H4 (cell line): ENCODE data around the gene DLX1. TPM values are rescaled to one million over a fixed set of nuclear protein-coding genes. Genes with fewer than 3 reads are reported as not detected.
"Not testable (repeated sequence)": the region's sequence is repeated elsewhere in the genome, so short reads cannot be mapped to it uniquely, and the experiment has no call there.

Experiments
- DNase-seq: peaks from one replicate; pipeline ENCODE4 v3.0.0-alpha.2; 2015; ENCODE audit warnings: low spot score
- total RNA-seq: library from RNA; depleted of rRNA; stranded (reverse); fragments of >200 nt; shearing (Covaris generic); gene quantifications from 2 replicates; pipeline ENCODE4 v1.2.3, GENCODE V29; 2014

Gene DLX1
- total RNA-seq, 1 experiment from 2014 or later, result 8.4 TPM

- DNase-seq, result no peak
These were observed 21.9 kb upstream of the DLX1 start for GRCh38 chr2:172063446-172063845.

- no peak for DNase-seq
These were observed 20.2 kb upstream of the DLX1 start for GRCh38 chr2:172065111-172065510.

- no peak for DNase-seq
These were observed 18.9 kb upstream of the DLX1 start for GRCh38 chr2:172066394-172066886.

GRCh38 chr2:172067905-172068304 lies 17.4 kb upstream of the DLX1 start:
- not testable (repeated sequence) for DNase-seq

- no peak for DNase-seq
These were observed 14.4 kb upstream of the DLX1 start for GRCh38 chr2:172070936-172071335.

DNA sequence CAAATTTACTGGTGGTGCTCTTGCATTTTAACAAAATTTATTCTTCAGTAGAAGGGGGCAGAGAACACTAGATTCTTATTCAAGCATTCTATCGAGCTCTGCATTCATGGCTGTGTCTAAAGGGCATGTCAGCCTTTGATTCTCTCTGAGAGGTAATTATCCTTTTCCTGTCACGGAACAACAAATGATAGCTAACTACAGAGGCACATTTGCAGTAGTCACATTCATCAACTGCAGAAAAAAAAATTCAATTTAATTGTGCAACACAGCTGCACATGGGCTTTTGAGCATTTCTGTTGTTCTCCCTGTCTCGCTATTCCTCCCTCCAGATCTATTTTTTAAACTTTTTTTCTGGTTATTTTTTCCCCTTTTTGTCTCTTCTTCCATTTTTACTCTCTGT lies 13.0 kb upstream of the DLX1 start:
- DNase-seq, result no peak

- no peak for DNase-seq
These were observed 12.6 kb upstream of the DLX1 start for GRCh38 chr2:172072706-172073105.

GRCh38 chr2:172073518-172073917 lies 11.8 kb upstream of the DLX1 start:
- DNase-seq, result no peak

- no peak for DNase-seq
These were observed 11.1 kb upstream of the DLX1 start for GRCh38 chr2:172074254-172074653.

- no peak for DNase-seq
These were observed 5.9 kb upstream of the DLX1 start for GRCh38 chr2:172079416-172079815.

GRCh38 chr2:172079838-172080640 lies 5.3 kb upstream of the DLX1 start:
- DNase-seq, result no peak

- DNase-seq, result no peak
These were observed 4.6 kb upstream of the DLX1 start for GRCh38 chr2:172080641-172081220.

DNA sequence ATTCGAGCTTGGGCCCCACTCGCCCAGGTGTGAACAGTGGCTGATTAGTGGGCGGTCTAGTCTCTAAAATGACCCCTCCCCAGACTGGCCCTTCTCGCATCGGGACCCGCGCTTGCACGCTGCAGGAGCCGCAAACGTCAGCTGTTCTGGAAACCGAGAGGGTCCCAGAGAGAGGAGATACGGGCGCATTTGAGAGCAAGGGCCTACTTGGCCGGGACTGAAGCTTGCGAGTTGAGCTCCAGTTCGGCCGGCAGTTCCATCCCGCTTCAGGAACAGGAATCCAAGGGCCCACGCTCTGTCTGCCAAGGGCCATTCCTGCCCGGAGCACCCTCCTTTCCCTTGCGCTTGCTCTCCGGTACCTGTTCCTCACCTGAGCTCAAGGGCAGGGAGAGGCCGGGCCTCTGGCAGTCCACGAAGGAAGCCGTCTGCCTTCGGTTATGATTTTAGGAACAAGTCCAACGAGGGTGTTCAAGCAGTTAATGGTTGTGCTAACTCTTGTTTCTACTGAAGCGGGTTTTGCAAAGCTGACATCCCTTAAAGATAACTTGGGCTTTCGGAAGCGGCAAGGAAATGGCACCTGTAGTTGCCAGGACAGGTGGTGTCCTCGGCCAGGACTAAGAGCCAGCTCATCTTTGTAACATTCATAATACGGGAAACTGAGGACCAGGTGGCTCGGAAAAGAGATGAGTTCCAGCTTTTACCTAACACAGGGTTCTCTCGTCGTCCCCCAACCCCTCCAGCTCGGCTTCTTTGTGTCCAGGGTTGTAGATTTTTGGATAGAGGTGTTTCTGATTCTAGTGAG lies 3.9 kb upstream of the DLX1 start:
- no peak for DNase-seq

DNA sequence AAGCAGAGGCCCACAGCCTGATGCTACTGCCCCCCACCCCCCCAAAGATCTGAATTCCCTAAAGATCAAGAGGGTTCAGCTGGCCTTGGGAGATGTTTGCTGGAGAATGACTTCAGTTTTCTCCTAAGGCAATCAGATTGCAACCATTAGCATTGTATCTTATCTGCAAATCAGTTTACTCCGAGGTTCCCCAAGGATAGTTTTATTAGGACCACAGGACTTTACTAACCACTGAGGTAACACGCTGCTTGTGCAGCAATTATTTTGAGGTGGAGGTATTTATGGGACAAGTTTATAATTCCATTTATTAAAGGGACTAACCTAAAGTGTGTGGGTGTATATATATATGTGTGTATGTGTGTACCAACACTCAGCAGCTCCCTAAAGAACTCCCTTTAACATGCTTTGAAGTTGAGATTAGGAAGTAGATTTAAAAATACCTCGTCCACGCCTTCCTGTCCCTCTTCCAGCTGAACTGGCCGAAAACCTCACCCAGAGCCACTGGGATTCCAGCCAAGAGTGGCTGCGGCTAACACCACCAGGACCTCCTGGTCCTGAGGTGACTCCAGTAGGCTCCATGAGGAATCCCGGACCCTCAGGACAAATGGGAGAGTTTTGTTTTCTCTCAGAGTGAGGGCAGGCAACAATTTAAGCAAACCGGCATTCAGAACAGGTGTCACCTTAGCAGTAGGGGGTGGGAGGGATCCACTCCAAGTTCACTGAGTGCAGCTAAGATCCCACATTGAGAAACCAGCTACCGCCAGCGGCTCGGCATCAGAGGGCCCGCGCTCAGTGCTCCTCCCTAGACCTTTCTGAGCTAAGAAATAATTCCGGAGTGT lies 3.0 kb upstream of the DLX1 start:
- no peak for DNase-seq

DNA sequence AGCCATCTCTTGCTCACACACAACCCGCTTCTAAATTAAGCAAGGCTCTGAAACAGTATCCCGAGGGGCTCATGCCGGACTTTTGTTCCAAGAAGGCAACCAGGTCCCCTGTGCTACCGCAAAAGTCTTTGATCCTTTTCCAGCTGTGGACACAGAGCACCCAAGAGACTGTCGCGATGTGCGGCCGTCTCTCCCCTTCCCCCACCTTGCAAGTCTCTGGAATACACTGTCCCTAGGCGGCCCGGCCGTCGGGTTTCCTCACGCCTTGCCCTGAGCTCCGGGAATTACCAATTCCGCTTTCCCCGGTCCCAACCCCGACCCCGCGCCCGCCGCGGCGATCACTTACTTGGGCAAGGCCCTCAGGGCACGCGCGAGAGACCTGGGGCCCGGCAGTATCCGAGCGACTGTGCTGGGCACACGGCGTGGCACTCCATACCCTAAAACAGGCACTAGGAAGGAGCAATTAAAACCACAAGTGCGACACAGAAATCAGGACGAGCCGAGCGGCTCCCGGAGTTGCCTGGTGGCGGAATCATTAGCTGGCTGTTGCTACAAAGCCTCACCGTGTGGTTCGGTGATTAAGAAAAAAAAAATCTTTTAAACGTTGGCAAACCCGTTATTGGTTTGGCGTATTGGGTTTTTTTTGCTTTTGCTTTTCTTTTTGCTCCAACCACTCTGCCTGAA lies 2.2 kb upstream of the DLX1 start:
- no peak for DNase-seq

- DNase-seq, result no peak
These were observed 1.5 kb upstream of the DLX1 start for GRCh38 chr2:172083628-172084394.

- peak; percentile 27 for DNase-seq
These were observed 987 bp upstream of the DLX1 start for GRCh38 chr2:172084395-172084644.

GRCh38 chr2:172084645-172085459 lies 455 bp upstream of the DLX1 start:
- DNase-seq, result peak; percentile 94
